SU-DHL-6 (cell line): ENCODE measurements around the gene TPGS1.

Experiments
- H2AFZ ChIP-seq: fragments of 200-600 bp; sonication (generic); 2 replicates; pipeline ENCODE4 v1.6.1; 2014; ENCODE audit warnings: low read depth, mild to moderate bottlenecking, moderate library complexity, mixed read lengths, antibody characterized with exemption, low read length; ENCODE audit not compliant: severe bottlenecking
- H3F3A ChIP-seq: fragments of 200-600 bp; shearing (Covaris generic); 2 replicates; pipeline ENCODE4 v1.6.0; 2016; ENCODE audit warnings: antibody characterized with exemption, mild to moderate bottlenecking; ENCODE audit not compliant: insufficient read depth
- H3K27ac ChIP-seq: fragments of 200-600 bp; sonication (generic); 2 replicates; pipeline ENCODE4 v1.5.1; 2016; ENCODE audit warnings: low read depth, mild to moderate bottlenecking, low read length, moderate library complexity, mixed read lengths
- H3K27me3 ChIP-seq: fragments of 200-600 bp; sonication (generic), shearing (Covaris generic); 2 replicates; pipeline ENCODE4 v1.6.0; 2014; ENCODE audit warnings: mild to moderate bottlenecking, low read length
- H3K36me3 ChIP-seq: fragments of 200-600 bp; sonication (generic); 2 replicates; pipeline ENCODE4 v1.6.1; 2014; ENCODE audit warnings: mild to moderate bottlenecking, low read length, mixed read lengths
- H3K4me2 ChIP-seq: fragments of 300-600, 200-600 bp; shearing (Covaris generic), sonication (generic); 2 replicates; pipeline ENCODE4 v1.6.0; 2014; ENCODE audit warnings: low read length, low read depth, mild to moderate bottlenecking; ENCODE audit not compliant: poor library complexity, severe bottlenecking
- H3K4me3 ChIP-seq: fragments of 200-600 bp; sonication (generic); 2 replicates; pipeline ENCODE4 v1.5.1; 2014; ENCODE audit warnings: antibody characterized with exemption, low read length, mild to moderate bottlenecking, mixed read lengths; ENCODE audit not compliant: insufficient read depth, poor library complexity, severe bottlenecking
- H3K79me2 ChIP-seq: fragments of 200-600 bp; sonication (generic); 2 replicates; pipeline ENCODE4 v1.6.1; 2014; ENCODE audit warnings: mild to moderate bottlenecking, low read length, moderate library complexity; ENCODE audit not compliant: insufficient read depth
- H3K9ac ChIP-seq: fragments of 200-600 bp; sonication (generic); 2 replicates; pipeline ENCODE4 v1.7.0; 2014; ENCODE audit warnings: mild to moderate bottlenecking, low read length
- H3K9me2 ChIP-seq: fragments of 200-600 bp; sonication (generic); replicated peaks from 2 replicates; pipeline ENCODE4 v1.6.1; 2014; ENCODE audit warnings: low read length; ENCODE audit not compliant: insufficient read depth
- H3K9me3 ChIP-seq: fragments of 200-600 bp; sonication (generic); 2 replicates; pipeline ENCODE4 v1.6.1; 2014; ENCODE audit warnings: low read length, mixed read lengths; ENCODE audit not compliant: insufficient read depth
- H4K20me1 ChIP-seq: fragments of 200-600 bp; sonication (generic); 2 replicates; pipeline ENCODE4 v1.6.1; 2014; ENCODE audit warnings: low read depth, mild to moderate bottlenecking, antibody characterized with exemption, low read length, moderate library complexity, mixed read lengths
- EZH2phosphoT487 ChIP-seq: fragments of 200-600 bp; sonication (generic), shearing (Covaris generic); conservative IDR thresholded peaks from 2 replicates; pipeline ENCODE4 v1.6.1; 2018; ENCODE audit warnings: mild to moderate bottlenecking, antibody characterized with exemption, low read length, moderate library complexity, mixed read lengths
- TF ChIP-seq, protein P1 (sequence below): fragments of 200-600 bp; sonication (generic); IDR thresholded peaks from one replicate; pipeline ENCODE4 v1.5.1; 2017; ENCODE audit warnings: antibody characterized with exemption, mild to moderate bottlenecking, low read length, moderate library complexity; ENCODE audit not compliant: insufficient read depth, poor library complexity, severe bottlenecking

Gene TPGS1

DNA sequence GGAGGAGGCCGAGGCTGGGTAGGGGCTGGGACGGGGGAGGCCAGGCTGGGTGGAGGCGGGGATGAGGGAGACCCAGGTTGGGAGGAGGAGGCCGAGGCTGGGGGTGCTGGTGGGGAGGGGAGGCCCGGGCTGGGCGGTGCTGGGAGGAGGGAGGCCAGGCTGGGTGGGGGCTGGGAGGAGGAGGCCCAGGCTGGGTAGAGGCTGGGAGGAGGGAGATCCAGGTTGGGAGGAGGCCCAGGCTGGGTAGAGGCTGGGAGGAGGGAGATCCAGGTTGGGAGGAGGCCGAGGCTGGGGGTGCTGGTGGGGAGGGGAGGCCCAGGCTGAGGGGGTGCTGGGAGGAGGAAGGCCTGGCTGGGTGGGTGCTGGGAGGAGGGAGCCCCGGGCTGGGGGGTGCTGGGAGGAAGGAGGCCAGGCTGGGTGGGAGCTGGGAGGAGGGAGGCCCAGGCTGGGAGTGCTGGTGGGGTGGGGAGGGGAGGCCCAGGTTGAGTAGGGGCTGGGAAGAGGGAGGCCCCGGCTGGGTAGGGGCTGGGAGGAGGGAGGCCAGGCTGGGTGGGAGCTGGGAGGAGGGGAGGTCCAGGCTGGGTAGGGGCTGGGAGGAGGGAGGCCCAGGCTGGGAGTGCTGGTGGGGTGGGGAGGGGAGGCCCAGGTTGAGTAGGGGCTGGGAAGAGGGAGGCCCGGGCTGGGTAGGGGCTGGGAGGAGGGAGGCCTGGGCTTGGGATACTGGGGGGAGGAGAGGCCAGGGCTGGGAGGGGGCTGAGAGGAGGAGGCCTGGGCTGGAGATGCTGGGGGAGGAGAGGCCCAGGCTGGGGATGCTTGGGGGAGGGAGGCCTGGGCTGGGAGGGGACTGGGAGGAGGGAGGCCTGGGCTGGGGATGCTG is 10.7 kb downstream of the TPGS1 start:
- Histone ChIP-seq H3F3A (no peaks in the 10 kb centered on the region), H3K9me3 (no peaks in the 10 kb centered on the region), H3K27me3 (no peaks in the 10 kb centered on the region), H2AFZ (no peak overlapping the region), H3K9ac (no peak overlapping the region), H3K27ac (no peak overlapping the region), H3K36me3 (no peaks in the 10 kb centered on the region), H3K4me2 (no peak overlapping the region), H4K20me1 (no peaks in the 10 kb centered on the region; the same call in 1 of the 2 replicates), H3K79me2 (no peaks in the 10 kb centered on the region), H3K4me3 (no peak overlapping the region), H3K9me2 (no peaks in the 10 kb centered on the region)
- TF ChIP-seq, protein P1, sequence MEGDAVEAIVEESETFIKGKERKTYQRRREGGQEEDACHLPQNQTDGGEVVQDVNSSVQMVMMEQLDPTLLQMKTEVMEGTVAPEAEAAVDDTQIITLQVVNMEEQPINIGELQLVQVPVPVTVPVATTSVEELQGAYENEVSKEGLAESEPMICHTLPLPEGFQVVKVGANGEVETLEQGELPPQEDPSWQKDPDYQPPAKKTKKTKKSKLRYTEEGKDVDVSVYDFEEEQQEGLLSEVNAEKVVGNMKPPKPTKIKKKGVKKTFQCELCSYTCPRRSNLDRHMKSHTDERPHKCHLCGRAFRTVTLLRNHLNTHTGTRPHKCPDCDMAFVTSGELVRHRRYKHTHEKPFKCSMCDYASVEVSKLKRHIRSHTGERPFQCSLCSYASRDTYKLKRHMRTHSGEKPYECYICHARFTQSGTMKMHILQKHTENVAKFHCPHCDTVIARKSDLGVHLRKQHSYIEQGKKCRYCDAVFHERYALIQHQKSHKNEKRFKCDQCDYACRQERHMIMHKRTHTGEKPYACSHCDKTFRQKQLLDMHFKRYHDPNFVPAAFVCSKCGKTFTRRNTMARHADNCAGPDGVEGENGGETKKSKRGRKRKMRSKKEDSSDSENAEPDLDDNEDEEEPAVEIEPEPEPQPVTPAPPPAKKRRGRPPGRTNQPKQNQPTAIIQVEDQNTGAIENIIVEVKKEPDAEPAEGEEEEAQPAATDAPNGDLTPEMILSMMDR: no peak
- TF ChIP-seq EZH2phosphoT487: no peak

GRCh38 chr19:518598-519231 is 11.4 kb downstream of the TPGS1 start:
- Histone ChIP-seq H3K27me3 (no peaks in the 10 kb centered on the region), H3K9ac (no peak overlapping the region), H3K9me3 (no peaks in the 10 kb centered on the region), H3K27ac (no peak overlapping the region), H4K20me1 (no peaks in the 10 kb centered on the region; the same call in 1 of the 2 replicates), H3F3A (no peaks in the 10 kb centered on the region), H3K4me2 (no peak overlapping the region), H3K79me2 (no peaks in the 10 kb centered on the region), H2AFZ (no peak overlapping the region), H3K4me3 (no peak overlapping the region), H3K9me2 (no peaks in the 10 kb centered on the region), H3K36me3 (no peaks in the 10 kb centered on the region)
- TF ChIP-seq, protein P1: no peak
- no peak for TF ChIP-seq EZH2phosphoT487

- no peak overlapping the region for H3K27ac ChIP-seq
- no peaks in the 10 kb centered on the region for H3K9me2 ChIP-seq
- H3K9me3 ChIP-seq: no peaks in the 10 kb centered on the region
- TF ChIP-seq EZH2phosphoT487: no peak
- TF ChIP-seq, protein P1: no peak
- no peaks in the 10 kb centered on the region for H3F3A ChIP-seq
- no peak overlapping the region for H3K9ac ChIP-seq
- H4K20me1 ChIP-seq: no peaks in the 10 kb centered on the region
- H3K36me3 ChIP-seq: no peaks in the 10 kb centered on the region
- H3K4me3 ChIP-seq: no peak overlapping the region
- no peak overlapping the region for H3K4me2 ChIP-seq
- H2AFZ ChIP-seq: no peak overlapping the region
- no peaks in the 10 kb centered on the region for H3K27me3 ChIP-seq
- no peaks in the 10 kb centered on the region for H3K79me2 ChIP-seq
Measured at GRCh38 chr19:519449-519865, 12.2 kb downstream of the TPGS1 start.
